HepG2 (cell line): ENCODE data around the gene RNF168. TPM values are rescaled to one million over a fixed set of nuclear protein-coding genes. Genes with fewer than 3 reads are reported as not detected.
A peak's percentile ranks its signal among the peaks of the same experiment; 100 is the strongest.

ENCODE experiments used
- ATAC-seq: fragments of 200-7000 bp; cut with Tn5 transposase; 3 replicates; pipeline ENCODE4 v1.9.1; 2020; ENCODE audit warnings: mild to moderate bottlenecking, moderate library complexity
- BruUV-seq: library from RNA; stranded (reverse); fragments of 400-500 nt; replicated peaks from 2 replicates; lab custom pipeline; 2021; lab: Mats Ljungman, UMichigan
- CTCF ChIA-PET: fragments of 300-600 bp; formaldehyde crosslinking; extraction: SDS; loops from one replicate; lab custom pipeline; 2021; ENCODE audit warnings: low total read pairs, inconsistent platforms, low intra/inter-chr PET ratio; lab: Yijun Ruan, JAX
- POLR2A ChIA-PET: fragments of 350-600 bp; sonication (Branson Sonifier 250); formaldehyde crosslinking; loops from one replicate; lab custom pipeline; 2020; ENCODE audit warnings: antibody characterized with exemption, inconsistent platforms; lab: Yijun Ruan, JAX
- DNase-seq: peaks from one replicate; pipeline ENCODE4 v3.0.0-alpha.2; 2015; ENCODE audit warnings: low spot score
- FAIRE-seq: peaks from 3 replicates; lab custom pipeline; 2011; peaks lifted over from hg19 to GRCh38; lab: Jason Lieb, UNC
- H2AFZ ChIP-seq: one replicate; pipeline ENCODE4 v1.6.1; 2011; ENCODE audit warnings: low read length, inconsistent platforms
- H3K27ac ChIP-seq: fragments of 300-600 bp; 3 replicates; pipeline ENCODE4 v1.8.0; 2011; ENCODE audit warnings: mixed run types, mild to moderate bottlenecking, mixed read lengths, low read length, inconsistent platforms; ENCODE audit not compliant: insufficient read depth; ENCODE audit errors: extremely low read length
- H3K27me3 ChIP-seq, 2 experiments: fragments of 200-600 bp in 1 of 2; 2 replicates in 1 of 2; 3 replicates in 1 of 2; pipeline versions ENCODE4 v1.6.0 to v1.8.0; 2011; ENCODE audit warnings: low read length in 2 of 2, mild to moderate bottlenecking in 2 of 2, moderate library complexity in 2 of 2, inconsistent platforms in 1 of 2; ENCODE audit not compliant: insufficient read depth in 2 of 2, control insufficient read depth in 1 of 2
- H3K36me3 ChIP-seq, 2 experiments: fragments of 200-600 bp in 1 of 2; replicated peaks in 1 of 2; 2 replicates in 1 of 2; 3 replicates in 1 of 2; pipeline versions ENCODE4 v1.5.1 to v1.8.0; 2011; ENCODE audit warnings: low read length in 2 of 2, inconsistent platforms in 1 of 2; ENCODE audit not compliant: insufficient read depth in 2 of 2, control insufficient read depth in 1 of 2
- H3K4me1 ChIP-seq: 2 replicates; pipeline ENCODE4 v1.5.1; 2012; ENCODE audit warnings: low read length, inconsistent platforms; ENCODE audit not compliant: insufficient read depth
- H3K4me2 ChIP-seq: 2 replicates; pipeline ENCODE4 v1.6.0; 2011; ENCODE audit warnings: low read depth, low read length, inconsistent platforms
- H3K4me3 ChIP-seq, 3 experiments: fragments of 200-600 bp in 1 of 3; sonication (generic), shearing (Covaris generic) in 1 of 3; replicated peaks in 1 of 3; 2 replicates each; pipeline ENCODE4 v1.5.1; 2011 to 2016; ENCODE audit warnings: low read length in 3 of 3, inconsistent platforms in 2 of 3, low read depth in 2 of 3, mild to moderate bottlenecking in 2 of 3, control low read depth in 1 of 3, mixed read lengths in 1 of 3; ENCODE audit not compliant: insufficient read depth in 1 of 3
- H3K79me2 ChIP-seq: one replicate; pipeline ENCODE4 v1.6.1; 2011; ENCODE audit warnings: low read length, inconsistent platforms; ENCODE audit not compliant: insufficient read depth
- H3K9ac ChIP-seq: 2 replicates; pipeline ENCODE4 v1.6.0; 2011; ENCODE audit warnings: mild to moderate bottlenecking, low read depth, low read length, inconsistent platforms; ENCODE audit not compliant: insufficient read depth
- H3K9me3 ChIP-seq: 2 replicates; pipeline ENCODE4 v1.5.1; 2012; ENCODE audit warnings: mild to moderate bottlenecking, low read length
- H4K20me1 ChIP-seq: 2 replicates; pipeline ENCODE4 v1.6.0; 2011; ENCODE audit warnings: inconsistent platforms, mild to moderate bottlenecking, low read length, moderate library complexity; ENCODE audit not compliant: insufficient read depth
- CCDC6 ChIP-seq: sonication (generic); formaldehyde crosslinking; IDR thresholded peaks from 2 replicates; pipeline ENCODE4 v1.8.1; 2022; ENCODE audit warnings: mild to moderate bottlenecking, missing genetic modification reagents, moderate library complexity
- DPF2 ChIP-seq: sonication (generic); formaldehyde crosslinking; IDR thresholded peaks from 2 replicates; pipeline ENCODE4 v1.4.0; 2020; ENCODE audit warnings: mild to moderate bottlenecking, low read depth, missing genetic modification reagents, borderline replicate concordance
- FOSL2 ChIP-seq: sonication (generic); formaldehyde crosslinking; IDR thresholded peaks from 2 replicates; pipeline ENCODE4 v1.4.0; 2020; ENCODE audit warnings: missing genetic modification reagents
- IKZF5 ChIP-seq: IDR thresholded peaks from 2 replicates; pipeline ENCODE4 v1.6.1; 2018; ENCODE audit warnings: missing genetic modification reagents, mild to moderate bottlenecking, missing compliant biosample characterization
- MYNN ChIP-seq: sonication (generic); formaldehyde crosslinking; IDR thresholded peaks from 2 replicates; pipeline ENCODE4 v1.4.0; 2020; ENCODE audit warnings: mild to moderate bottlenecking, low read depth, missing genetic modification reagents
- NFE2 ChIP-seq: sonication (generic); formaldehyde crosslinking; IDR thresholded peaks from 2 replicates; pipeline ENCODE4 v1.4.0; 2020; ENCODE audit warnings: missing genetic modification reagents
- RXRA ChIP-seq: sonication (generic); formaldehyde crosslinking; IDR thresholded peaks from 2 replicates; pipeline ENCODE4 v1.5.1; 2020; ENCODE audit warnings: missing genetic modification reagents
- ZBTB39 ChIP-seq: sonication (generic); formaldehyde crosslinking; IDR thresholded peaks from 2 replicates; pipeline ENCODE4 v1.5.0; 2020; ENCODE audit warnings: missing genetic modification reagents
- ZNF335 ChIP-seq: sonication (generic); formaldehyde crosslinking; IDR thresholded peaks from 2 replicates; pipeline ENCODE4 v1.4.0; 2020; ENCODE audit warnings: missing genetic modification reagents
- ZNF629 ChIP-seq: sonication (generic); formaldehyde crosslinking; conservative IDR thresholded peaks from 2 replicates; pipeline ENCODE4 v1.5.0; 2020; ENCODE audit warnings: missing genetic modification reagents
- WGBS: methylation state at CpG from one replicate; pipeline ENCODE4 v1.1.6; 2017; ENCODE audit warnings: low lambda C conversion rate; 5-methylcytosine and 5-hydroxymethylcytosine counted together
- in situ Hi-C: cut with HindIII; loops from 2 replicates; pipeline ENCODE4 v1.10.0; 2017; ENCODE audit warnings: low pct_unique_long_range_greater_than_20kb; ENCODE audit not compliant: extremely low pct_ligation_motif_present
- intact Hi-C: fragments of 100-400 bp; cut with micrococcal nuclease; formaldehyde crosslinking; loops from one replicate; pipeline ENCODE4 v1.10.0; 2022; ENCODE audit not compliant: unreplicated experiment
- polyA plus RNA-seq, 8 experiments: library from polyadenylated mRNA; depleted of rRNA in 3 of 8; stranded (reverse) in 7 of 8; unstranded in 1 of 8; fragments of >200 nt; fragmentation: Illumina TruSeq in 4 of 8; extraction: Trizol in 4 of 8; gene quantifications; 2 replicates each; pipeline versions ENCODE4 v1.2.1 to v1.2.3, GENCODE V29; 2011 to 2016; ENCODE audit warnings: low read depth in 4 of 8, missing spikeins in 1 of 8, mixed read lengths in 1 of 8; ENCODE audit not compliant: insufficient read depth in 1 of 8
- total RNA-seq, 5 experiments: library from RNA; depleted of rRNA; stranded (reverse); fragments of >200 nt; fragmentation: Illumina TruSeq; extraction: Trizol; gene quantifications; 2 replicates each; pipeline ENCODE4 v1.2.3, GENCODE V29; 2016; ENCODE audit warnings: low read depth in 1 of 5

Gene RNF168
- total and polyA plus RNA-seq, 2 of the 13 experiments (the other 11 are each of a cell fraction or from before 2014, with no cell fraction given) = 3.7 to 22.9 TPM

GRCh38 chr3:196499807-196500524 lies 3.6 kb downstream of the RNF168 start (continued):
- TF ChIP-seq IKZF5 (CRISPR knock-in tag) (0 out of 2 replicates have a peak, but pooled peaks have one; percentile 1), MYNN (no peak), ZNF629 (CRISPR knock-in tag) (no peak), ZBTB39 (CRISPR knock-in tag) (no peak), NFE2 (CRISPR knock-in tag) (no peak), CCDC6 (CRISPR knock-in tag) (no peak), ZNF335 (CRISPR knock-in tag) (0 out of 2 replicates have a peak, but pooled peaks have one; percentile 13), RXRA (CRISPR knock-in tag) (no peak)
- TF ChIP-seq, all 625 proteins: peak for 3

- H3K9ac ChIP-seq = peak overlapping the region; percentile 82; the same call in 1 of the 2 replicates
- DNase-seq (no peak), FAIRE-seq (no peak), ATAC-seq (no peak)
- H3K79me2 ChIP-seq = peaks cover 90% of the 10 kb centered on the region
- peaks cover 3% of the 10 kb centered on the region; the same call in 1 of the 2 replicates for H4K20me1 ChIP-seq
- POLR2A ChIA-PET = no interaction called here
- BruUV-seq = no TSS peak
- H3K4me2 ChIP-seq = peak overlapping the region; percentile 91
- peak overlapping the region in 2 of 3 experiments; percentile 99; a peak in 1 of 6 replicates for H3K4me3 ChIP-seq
- H3K36me3 ChIP-seq = peaks cover 2 to 18% of the 10 kb centered on the region in 2 experiments; a peak in 3 of 5 replicates
- H2AFZ ChIP-seq = no peak overlapping the region
- CTCF ChIA-PET = no interaction called here
- H3K27ac ChIP-seq = peak overlapping the region; percentile 83
- intact Hi-C loops = no loop called here
- TF ChIP-seq FOSL2 (CRISPR knock-in tag) (0 out of 2 replicates have a peak, but pooled peaks have one; percentile 33), DPF2 (no peak), NFE2 (CRISPR knock-in tag) (peak; percentile 42; the same call in 1 of the 2 replicates)
- H3K4me1 ChIP-seq = peaks cover 29% of the 10 kb centered on the region
- H3K27me3 ChIP-seq = no peaks in the 10 kb centered on the region; a peak in 1 of 5 replicates
- no peaks in the 10 kb centered on the region for H3K9me3 ChIP-seq
- WGBS = 55% methylated on average over 5 of the region's 5 CpGs
- in situ Hi-C loops = no loop called here
These were observed 4.5 kb downstream of the RNF168 start for GRCh38 chr3:196499061-196499460.
